ENCODE measurements around the gene TRAPPC8.
A peak's percentile ranks its signal among the peaks of the same experiment; 100 is the strongest.
"Not testable (repeated sequence)": the region's sequence is repeated elsewhere in the genome, so short reads cannot be mapped to it uniquely, and the experiment has no call there.

The TRAPPC8 gene, protein sequence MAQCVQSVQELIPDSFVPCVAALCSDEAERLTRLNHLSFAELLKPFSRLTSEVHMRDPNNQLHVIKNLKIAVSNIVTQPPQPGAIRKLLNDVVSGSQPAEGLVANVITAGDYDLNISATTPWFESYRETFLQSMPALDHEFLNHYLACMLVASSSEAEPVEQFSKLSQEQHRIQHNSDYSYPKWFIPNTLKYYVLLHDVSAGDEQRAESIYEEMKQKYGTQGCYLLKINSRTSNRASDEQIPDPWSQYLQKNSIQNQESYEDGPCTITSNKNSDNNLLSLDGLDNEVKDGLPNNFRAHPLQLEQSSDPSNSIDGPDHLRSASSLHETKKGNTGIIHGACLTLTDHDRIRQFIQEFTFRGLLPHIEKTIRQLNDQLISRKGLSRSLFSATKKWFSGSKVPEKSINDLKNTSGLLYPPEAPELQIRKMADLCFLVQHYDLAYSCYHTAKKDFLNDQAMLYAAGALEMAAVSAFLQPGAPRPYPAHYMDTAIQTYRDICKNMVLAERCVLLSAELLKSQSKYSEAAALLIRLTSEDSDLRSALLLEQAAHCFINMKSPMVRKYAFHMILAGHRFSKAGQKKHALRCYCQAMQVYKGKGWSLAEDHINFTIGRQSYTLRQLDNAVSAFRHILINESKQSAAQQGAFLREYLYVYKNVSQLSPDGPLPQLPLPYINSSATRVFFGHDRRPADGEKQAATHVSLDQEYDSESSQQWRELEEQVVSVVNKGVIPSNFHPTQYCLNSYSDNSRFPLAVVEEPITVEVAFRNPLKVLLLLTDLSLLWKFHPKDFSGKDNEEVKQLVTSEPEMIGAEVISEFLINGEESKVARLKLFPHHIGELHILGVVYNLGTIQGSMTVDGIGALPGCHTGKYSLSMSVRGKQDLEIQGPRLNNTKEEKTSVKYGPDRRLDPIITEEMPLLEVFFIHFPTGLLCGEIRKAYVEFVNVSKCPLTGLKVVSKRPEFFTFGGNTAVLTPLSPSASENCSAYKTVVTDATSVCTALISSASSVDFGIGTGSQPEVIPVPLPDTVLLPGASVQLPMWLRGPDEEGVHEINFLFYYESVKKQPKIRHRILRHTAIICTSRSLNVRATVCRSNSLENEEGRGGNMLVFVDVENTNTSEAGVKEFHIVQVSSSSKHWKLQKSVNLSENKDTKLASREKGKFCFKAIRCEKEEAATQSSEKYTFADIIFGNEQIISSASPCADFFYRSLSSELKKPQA (N-terminal part only)

DNA sequence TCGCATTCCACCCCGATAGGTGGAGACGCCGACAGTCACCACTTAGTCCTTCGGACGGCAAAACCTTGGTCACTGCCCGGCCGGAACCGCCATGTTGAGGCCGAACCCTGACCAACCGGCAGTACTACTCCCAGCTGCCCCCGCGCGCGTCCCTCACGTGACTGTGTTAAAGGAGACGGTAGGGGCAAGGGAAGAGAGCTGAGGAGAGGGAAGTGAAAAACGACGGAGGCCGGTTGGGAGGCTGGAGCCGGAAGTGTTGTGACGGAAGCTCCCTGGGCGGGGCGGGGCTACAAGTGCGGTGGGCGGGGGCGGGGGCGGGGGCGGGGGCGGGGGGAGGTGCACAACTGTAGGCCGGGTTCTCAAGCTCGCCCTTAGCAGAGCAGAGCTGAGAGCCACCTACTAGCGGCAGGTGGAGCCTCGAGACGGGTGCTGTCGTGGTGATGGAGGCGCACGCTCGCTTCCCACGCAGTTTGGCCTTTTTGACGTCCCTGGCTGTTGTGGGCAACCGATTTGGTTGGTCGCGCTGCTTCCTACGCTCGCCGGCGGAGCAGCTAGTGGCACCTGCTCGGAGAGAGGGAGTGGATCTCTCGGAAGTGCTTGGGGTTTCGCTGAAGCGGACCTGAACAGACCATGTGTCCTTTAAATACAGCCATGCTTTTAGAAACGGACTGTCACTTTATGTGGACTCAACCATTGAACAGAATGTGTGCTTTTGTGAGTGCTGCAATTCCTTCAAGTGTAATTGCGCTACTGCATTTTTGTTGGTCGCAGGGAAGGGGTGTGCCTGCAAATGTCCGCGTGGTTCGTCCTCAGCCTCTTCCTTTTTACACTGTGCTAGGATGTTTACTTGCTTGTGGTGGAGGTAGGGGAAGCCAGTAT lies at the start of gene TRAPPC8:
Gene TRAPPC8, minus strand, starts transcription at position 130 of the 879 bp plus-strand sequence. CDS start 364 bp downstream, outside the sequence.
- DNase-seq (ENCODE audit: low read depth in 2 of 2): peak; percentile 80 to 81

GRCh38 chr18:31990823-31991222 lies 47.9 kb upstream of the TRAPPC8 start:
- no peak for DNase-seq (ENCODE audit: low read depth in 2 of 2)

GRCh38 chr18:31983976-31984375 lies 41.0 kb upstream of the TRAPPC8 start:
- DNase-seq (ENCODE audit: low read depth in 2 of 2): no peak

GRCh38 chr18:31983020-31983419 lies 40.1 kb upstream of the TRAPPC8 start:
- DNase-seq (ENCODE audit: low read depth in 2 of 2): no peak

GRCh38 chr18:31980863-31981262 lies 37.9 kb upstream of the TRAPPC8 start:
- no peak for DNase-seq (ENCODE audit: low read depth in 2 of 2)

DNA sequence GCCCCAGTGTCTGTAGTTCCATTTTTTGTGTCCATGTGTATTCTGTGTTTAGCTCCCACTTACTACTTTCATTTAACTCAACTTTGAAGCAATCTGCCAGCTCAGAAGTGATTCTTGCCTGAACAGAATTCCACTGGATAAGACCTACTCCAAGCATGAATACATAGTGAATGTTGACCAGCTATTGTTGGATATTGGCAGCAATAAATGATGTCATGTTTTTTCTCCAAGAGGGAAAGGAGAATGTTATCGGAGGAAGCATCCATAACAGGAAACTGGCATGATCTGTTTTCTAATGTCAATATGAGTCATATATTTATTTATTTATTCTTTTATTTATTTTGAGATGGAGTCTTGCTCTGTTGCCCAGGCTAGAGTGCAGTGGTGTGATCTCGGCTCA lies 36.8 kb upstream of the TRAPPC8 start:
- DNase-seq (ENCODE audit: low read depth in 2 of 2): no peak

GRCh38 chr18:31978616-31979015 lies 35.7 kb upstream of the TRAPPC8 start:
- no peak for DNase-seq (ENCODE audit: low read depth in 2 of 2)

- DNase-seq (ENCODE audit: low read depth in 2 of 2): no peak
Observed at GRCh38 chr18:31977270-31977872, 34.4 kb upstream of the TRAPPC8 start.

DNA sequence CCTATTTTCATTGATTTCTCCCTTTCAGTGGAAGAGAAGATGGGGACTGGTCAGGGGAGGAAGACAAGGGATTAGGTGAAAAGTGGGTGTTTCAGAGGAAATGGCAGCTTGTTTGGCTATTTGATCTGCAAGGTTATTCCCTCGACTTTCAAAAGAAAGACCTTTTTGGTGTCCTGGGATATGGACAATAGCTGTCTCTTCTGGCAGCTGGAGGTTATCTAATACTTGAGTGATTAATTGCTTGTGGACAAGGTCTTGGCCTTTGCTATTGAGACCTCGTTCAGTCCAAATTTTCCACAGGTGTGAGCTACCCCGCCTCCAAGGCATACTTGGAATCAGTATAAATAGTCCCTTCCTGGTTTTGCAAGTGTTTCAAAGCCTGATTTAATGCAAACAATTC lies 33.3 kb upstream of the TRAPPC8 start:
- DNase-seq (ENCODE audit: low read depth in 2 of 2): no peak

- DNase-seq (ENCODE audit: low read depth in 2 of 2): no peak
Observed at GRCh38 chr18:31973929-31974546, 31.1 kb upstream of the TRAPPC8 start.

DNA sequence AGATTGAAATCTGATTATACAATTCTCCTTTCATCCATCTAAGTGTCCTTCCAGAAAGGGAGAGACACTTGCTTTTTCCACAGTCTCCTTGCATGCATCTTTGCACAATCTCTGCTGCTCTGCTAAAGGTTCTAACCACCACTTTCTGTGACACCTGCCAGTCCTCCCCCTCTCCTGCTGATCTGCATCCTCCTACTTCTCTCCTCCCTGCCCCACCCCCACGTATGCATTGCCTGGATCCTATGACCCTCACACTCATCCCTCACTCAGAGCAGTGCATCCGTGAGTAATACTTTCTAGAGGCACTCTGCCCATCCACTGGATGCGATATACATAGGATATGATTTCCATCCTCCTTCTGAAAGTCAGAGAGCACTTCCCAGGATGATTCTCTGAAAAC lies 27.7 kb upstream of the TRAPPC8 start:
- DNase-seq (ENCODE audit: low read depth in 2 of 2): no peak

DNA sequence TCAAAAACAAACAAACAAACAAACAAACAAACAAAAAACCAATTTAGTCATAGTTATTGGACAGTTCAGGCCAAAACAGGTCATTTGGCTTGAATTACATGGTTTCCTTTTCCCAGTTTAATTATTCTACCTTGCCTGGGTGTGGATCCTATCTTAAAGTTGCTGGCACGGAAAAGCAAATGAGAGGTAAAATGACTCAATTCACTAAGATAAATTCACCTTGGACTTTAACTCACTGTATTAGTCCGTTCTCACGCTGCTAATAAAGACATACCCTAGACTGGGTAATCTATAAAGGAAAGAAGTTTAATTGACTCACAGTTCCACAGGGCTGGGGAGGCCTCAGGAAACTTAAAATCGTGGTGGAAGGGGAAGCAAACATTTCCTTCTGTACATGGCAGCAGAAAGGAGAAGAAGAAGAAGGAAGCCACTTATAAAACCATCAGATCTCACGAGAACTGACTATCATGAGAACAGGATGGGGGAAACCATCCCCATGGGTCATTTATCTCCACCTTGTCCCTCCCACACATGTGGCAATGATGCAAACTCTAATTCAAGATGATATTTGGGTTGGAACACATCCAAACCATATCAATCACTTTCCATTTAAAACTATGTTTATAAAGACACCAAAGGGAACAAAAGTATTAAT lies 22.5 kb upstream of the TRAPPC8 start:
- DNase-seq (ENCODE audit: low read depth in 2 of 2): no peak

- no peak for DNase-seq (ENCODE audit: low read depth in 2 of 2)
Observed at GRCh38 chr18:31957728-31958127, 14.8 kb upstream of the TRAPPC8 start.

- DNase-seq (ENCODE audit: low read depth in 2 of 2): no peak
Observed at GRCh38 chr18:31954349-31954748, 11.4 kb upstream of the TRAPPC8 start.

DNA sequence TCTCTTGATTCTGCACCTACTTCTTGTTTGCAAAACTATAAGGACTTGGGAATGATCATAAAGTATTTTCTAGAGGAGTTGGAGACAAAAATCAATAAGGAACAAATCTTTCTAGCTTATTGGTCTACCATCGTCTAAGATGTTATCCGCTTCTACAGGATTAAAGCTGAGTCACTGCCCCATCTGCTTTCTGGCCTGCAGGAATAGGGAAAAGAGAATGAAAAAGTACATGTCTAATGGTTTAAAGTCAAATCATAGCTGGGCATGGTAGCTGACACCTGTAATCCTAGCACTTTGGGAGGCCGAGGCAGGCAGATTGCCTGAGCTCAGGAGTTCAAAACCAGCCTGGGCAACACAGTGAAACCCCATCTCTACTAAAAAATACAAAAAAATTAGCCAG lies 10.8 kb upstream of the TRAPPC8 start:
- DNase-seq (ENCODE audit: low read depth in 2 of 2): not testable (repeated sequence)

DNA sequence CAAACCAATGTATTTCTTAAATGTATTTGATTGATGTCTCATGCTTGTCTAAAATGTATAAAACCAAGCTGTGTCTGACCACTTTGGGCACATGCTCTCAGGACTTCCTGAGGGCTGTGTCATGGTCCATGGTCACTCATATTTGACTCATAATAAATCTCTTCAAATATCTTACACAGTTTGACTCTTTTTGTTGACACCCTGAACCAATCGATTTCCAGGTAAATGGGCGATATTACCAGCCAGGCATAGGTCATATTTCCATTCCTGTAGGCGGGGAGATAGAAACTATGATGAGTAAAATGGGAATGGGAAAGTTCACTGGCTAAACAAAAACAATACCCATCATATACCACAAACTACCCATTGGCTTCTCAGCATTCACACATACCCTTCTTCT lies 9.3 kb upstream of the TRAPPC8 start:
- DNase-seq (ENCODE audit: low read depth in 2 of 2): no peak

GRCh38 chr18:31950583-31950982 lies 7.7 kb upstream of the TRAPPC8 start:
- no peak for DNase-seq (ENCODE audit: low read depth in 2 of 2)

GRCh38 chr18:31948349-31948748 lies 5.4 kb upstream of the TRAPPC8 start:
- DNase-seq (ENCODE audit: low read depth in 2 of 2): not testable (repeated sequence)

GRCh38 chr18:31946305-31947046 lies 3.5 kb upstream of the TRAPPC8 start:
- DNase-seq (ENCODE audit: low read depth in 2 of 2): no peak
